A673 (cell line): ENCODE results near the gene U2AF1.
"Not testable (repeated sequence)": the region's sequence is repeated elsewhere in the genome, so short reads cannot be mapped to it uniquely, and the experiment has no call there.

ENCODE experiments used
- CTCF ChIP-seq: fragments of 300-800, 200-600 bp; sonication (generic); conservative IDR thresholded peaks from 2 replicates; pipeline ENCODE4 v1.5.1; 2017; ENCODE audit warnings: low read depth, mild to moderate bottlenecking, antibody characterized with exemption, low read length, moderate library complexity, mixed read lengths
- EZH2 ChIP-seq: fragments of 200-600 bp; sonication (generic); IDR thresholded peaks from 2 replicates; pipeline ENCODE4 v1.6.1; 2017; ENCODE audit warnings: borderline replicate concordance, low read depth, mild to moderate bottlenecking, mixed read lengths, antibody characterized with exemption, low read length; ENCODE audit not compliant: poor library complexity, severe bottlenecking

- TF ChIP-seq EZH2, CTCF: not testable (repeated sequence)
These were observed 15.3 kb downstream of the U2AF1 start for GRCh38 chr21:43091979-43092614.
